Globus pallidus (tissue), 1 donor: ENCODE results near the gene CHRNA10.

Experiments used
- DNase-seq: peaks from one replicate; pipeline ENCODE4 v3.0.0-alpha.2; 2015; ENCODE audit warnings: low spot score

Gene CHRNA10

GRCh38 chr11:3631331-3631730, 39.9 kb downstream of the CHRNA10 start:
- DNase-seq, result no peak

GRCh38 chr11:3627291-3627690, 43.9 kb downstream of the CHRNA10 start:
- DNase-seq, result no peak

GRCh38 chr11:3626250-3626960, 44.8 kb downstream of the CHRNA10 start:
- peak; percentile 37 for DNase-seq

GRCh38 chr11:3623767-3624458, 47.3 kb downstream of the CHRNA10 start:
- no peak for DNase-seq

- no peak for DNase-seq
These were observed 48.1 kb downstream of the CHRNA10 start for GRCh38 chr11:3623121-3623520.

- DNase-seq, result no peak
These were observed 48.7 kb downstream of the CHRNA10 start for GRCh38 chr11:3622521-3622920.

GRCh38 chr11:3617990-3618389, 53.2 kb downstream of the CHRNA10 start:
- DNase-seq, result no peak

GRCh38 chr11:3616721-3617460, 54.3 kb downstream of the CHRNA10 start:
- DNase-seq, result no peak

- DNase-seq, result no peak
These were observed 55.2 kb downstream of the CHRNA10 start for GRCh38 chr11:3615998-3616397.
